Neural cell (in vitro differentiated cells): ENCODE data around the gene RIGI. TPM values are rescaled to one million over a fixed set of nuclear protein-coding genes. Genes with fewer than 3 reads are reported as not detected.

Source experiments
- H2AFZ ChIP-seq: fragments of 200-600, 300-800 bp; sonication (generic), shearing (Covaris generic); 2 replicates; pipeline ENCODE4 v1.6.0; 2014; ENCODE audit warnings: low read depth, mild to moderate bottlenecking, antibody characterized with exemption, low read length, moderate library complexity
- H3F3A ChIP-seq: fragments of 200-600 bp; shearing (Covaris generic); 2 replicates; pipeline ENCODE4 v1.6.1; 2016; ENCODE audit warnings: mild to moderate bottlenecking, moderate library complexity, mixed read lengths, antibody characterized with exemption, low read length; ENCODE audit not compliant: insufficient read depth, poor library complexity, severe bottlenecking
- H3K27ac ChIP-seq: fragments of 200-600, 300-800 bp; sonication (generic), shearing (Covaris generic); 2 replicates; pipeline ENCODE4 v1.5.1; 2014; ENCODE audit warnings: mild to moderate bottlenecking, low read length, moderate library complexity
- H3K27me3 ChIP-seq: fragments of 300-800, 200-600 bp; sonication (generic), shearing (Covaris generic); 2 replicates; pipeline ENCODE4 v1.6.0; 2014; ENCODE audit warnings: mild to moderate bottlenecking, low read depth, low read length, moderate library complexity; ENCODE audit not compliant: insufficient read depth
- H3K36me3 ChIP-seq: fragments of 300-800, 200-600 bp; sonication (generic), shearing (Covaris generic); 2 replicates; pipeline ENCODE4 v1.5.1; 2014; ENCODE audit warnings: mild to moderate bottlenecking, antibody characterized with exemption, low read length, moderate library complexity; ENCODE audit not compliant: insufficient read depth
- H3K4me2 ChIP-seq: fragments of 300-800, 200-600 bp; sonication (generic), shearing (Covaris generic); 2 replicates; pipeline ENCODE4 v1.6.0; 2014; ENCODE audit warnings: mild to moderate bottlenecking, low read length
- H3K4me3 ChIP-seq: fragments of 300-800, 200-600 bp; sonication (generic), shearing (Covaris generic); 2 replicates; pipeline ENCODE4 v1.5.1; 2014; ENCODE audit warnings: mild to moderate bottlenecking, low read length, moderate library complexity
- H3K79me2 ChIP-seq: fragments of 200-600 bp; shearing (Covaris generic); replicated peaks from 2 replicates; pipeline ENCODE4 v1.6.0; 2014; ENCODE audit warnings: mild to moderate bottlenecking, low read length, moderate library complexity; ENCODE audit not compliant: insufficient read depth
- H3K9ac ChIP-seq: fragments of 300-800, 200-600 bp; sonication (generic), shearing (Covaris generic); 2 replicates; pipeline ENCODE4 v1.6.1; 2016; ENCODE audit warnings: mild to moderate bottlenecking, low read length, mixed read lengths
- H3K9me2 ChIP-seq: fragments of 200-600 bp; shearing (Covaris generic); 2 replicates; pipeline ENCODE4 v1.6.1; 2016; ENCODE audit warnings: mild to moderate bottlenecking, low read length, mixed read lengths; ENCODE audit not compliant: insufficient read depth
- H3K9me3 ChIP-seq: fragments of 200-600, 300-800 bp; sonication (generic), shearing (Covaris generic); 2 replicates; pipeline ENCODE4 v1.6.1; 2016; ENCODE audit warnings: mild to moderate bottlenecking, mixed run types, low read length, moderate library complexity, mixed read lengths
- H4K20me1 ChIP-seq: fragments of 200-600 bp; shearing (Covaris generic); 2 replicates; pipeline ENCODE4 v1.6.1; 2016; ENCODE audit warnings: mild to moderate bottlenecking, mixed run types; ENCODE audit not compliant: insufficient read depth
- EP300 ChIP-seq: fragments of 450-650 bp; conservative IDR thresholded peaks from 2 replicates; pipeline ENCODE4 v1.6.1; 2014; ENCODE audit warnings: antibody characterized with exemption, mild to moderate bottlenecking, moderate library complexity; ENCODE audit not compliant: poor library complexity, severe bottlenecking
- EZH2 ChIP-seq: fragments of 200-600, 300-800 bp; shearing (Covaris generic), sonication (generic); IDR thresholded peaks from 2 replicates; pipeline ENCODE4 v1.6.1; 2014; ENCODE audit warnings: antibody characterized with exemption, low read length, borderline replicate concordance, mild to moderate bottlenecking; ENCODE audit not compliant: insufficient read depth, poor library complexity, severe bottlenecking
- MXI1 ChIP-seq: fragments of 450-650 bp; conservative IDR thresholded peaks from 2 replicates; pipeline ENCODE4 v1.6.1; 2014; ENCODE audit warnings: antibody characterized with exemption, mild to moderate bottlenecking; ENCODE audit not compliant: poor library complexity, severe bottlenecking
- POLR2AphosphoS5 ChIP-seq: IDR thresholded peaks from 2 replicates; pipeline ENCODE4 v1.6.1; 2012
- RAD21 ChIP-seq: fragments of 450-650 bp; conservative IDR thresholded peaks from 2 replicates; pipeline ENCODE4 v1.6.1; 2014; ENCODE audit warnings: antibody characterized with exemption, mild to moderate bottlenecking, moderate library complexity
- SMC3 ChIP-seq: fragments of 450-650 bp; conservative IDR thresholded peaks from 2 replicates; pipeline ENCODE4 v1.6.1; 2014; ENCODE audit warnings: antibody characterized with exemption, mild to moderate bottlenecking, moderate library complexity; ENCODE audit not compliant: poor library complexity
- TAF1 ChIP-seq: IDR thresholded peaks from 2 replicates; pipeline ENCODE4 v1.6.1; 2012; ENCODE audit warnings: low read depth
- polyA plus RNA-seq: library from polyadenylated mRNA; depleted of rRNA; stranded (reverse); fragments of >200 nt; gene quantifications from 2 replicates; pipeline ENCODE4 v1.2.3, GENCODE V29; 2014
- TF ChIP-seq, protein P1 (sequence below): fragments of 450-650 bp; IDR thresholded peaks from 2 replicates; pipeline ENCODE4 v1.5.1; 2014; ENCODE audit warnings: antibody characterized with exemption, mild to moderate bottlenecking, moderate library complexity; ENCODE audit not compliant: poor library complexity, severe bottlenecking
- TF ChIP-seq, protein P2 (sequence below): IDR thresholded peaks from 2 replicates; pipeline ENCODE4 v1.6.1; 2012; ENCODE audit warnings: borderline replicate concordance

Gene RIGI
- polyA plus RNA-seq, 1 donor from 2014 or later: 2.5 TPM

DNA sequence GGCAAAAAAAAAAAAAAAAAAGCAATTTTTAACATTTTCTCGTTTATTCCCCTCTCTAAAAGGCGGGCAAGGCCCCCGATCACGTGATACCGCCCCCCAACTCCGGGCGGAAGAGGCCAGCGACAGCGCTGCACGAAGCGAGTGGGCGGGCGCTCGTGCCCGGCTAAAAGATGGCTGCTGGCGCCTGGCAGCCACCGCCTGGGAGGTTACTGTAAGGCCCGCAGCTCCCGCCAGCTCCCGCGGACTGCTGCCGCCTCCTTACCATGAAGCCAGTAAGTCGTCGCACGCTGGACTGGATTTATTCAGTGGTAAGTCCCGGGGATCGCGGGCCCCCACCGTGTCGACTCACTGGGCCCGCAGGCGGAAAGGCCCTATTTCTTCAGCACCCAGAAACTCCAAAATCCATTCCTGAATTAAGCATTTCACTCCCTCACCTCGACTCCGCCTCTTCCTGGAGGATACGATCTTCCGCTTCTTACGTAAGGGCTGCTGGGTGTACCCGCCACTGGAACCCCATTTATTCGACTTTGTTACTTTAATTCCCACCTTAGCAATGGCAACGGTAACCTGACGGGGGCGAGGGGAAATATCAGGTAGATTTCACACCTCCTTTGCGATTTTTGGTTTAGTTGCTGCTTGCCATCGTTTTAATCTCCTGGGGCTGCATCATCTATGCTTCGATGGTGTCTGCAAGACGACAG is 26.3 kb upstream of the RIGI start, which contains the start of the genes SMIM27 and TOPORS:
SMIM27 (plus strand) TSS at position 156 of the 701 bp plus-strand sequence; CDS start at position 264, 108 bp downstream.
TOPORS (minus strand) TSS at position 415 of the 701 bp plus-strand sequence; CDS start at position 265, 150 bp downstream.
- H3K4me2 ChIP-seq: peak within 1 kb of the TSS; percentile 95
- peak within 1 kb of the TSS; percentile 92 for H3K27ac ChIP-seq
- H3K9me2 ChIP-seq: no peaks in the 10 kb centered on the region
- H3K36me3 ChIP-seq: no peaks in the 10 kb centered on the region
- H2AFZ ChIP-seq: peak within 1 kb of the TSS; percentile 53
- peak within 1 kb of the TSS; percentile 85 for H3K9ac ChIP-seq
- no peaks in the 10 kb centered on the region for H4K20me1 ChIP-seq
- peak within 1 kb of the TSS; percentile 96 for H3K4me3 ChIP-seq
- H3K79me2 ChIP-seq: peaks cover 30% of the 10 kb centered on the region
- no peaks in the 10 kb centered on the region for H3K27me3 ChIP-seq
- H3F3A ChIP-seq: no peaks in the 10 kb centered on the region
- TF ChIP-seq, protein P1, sequence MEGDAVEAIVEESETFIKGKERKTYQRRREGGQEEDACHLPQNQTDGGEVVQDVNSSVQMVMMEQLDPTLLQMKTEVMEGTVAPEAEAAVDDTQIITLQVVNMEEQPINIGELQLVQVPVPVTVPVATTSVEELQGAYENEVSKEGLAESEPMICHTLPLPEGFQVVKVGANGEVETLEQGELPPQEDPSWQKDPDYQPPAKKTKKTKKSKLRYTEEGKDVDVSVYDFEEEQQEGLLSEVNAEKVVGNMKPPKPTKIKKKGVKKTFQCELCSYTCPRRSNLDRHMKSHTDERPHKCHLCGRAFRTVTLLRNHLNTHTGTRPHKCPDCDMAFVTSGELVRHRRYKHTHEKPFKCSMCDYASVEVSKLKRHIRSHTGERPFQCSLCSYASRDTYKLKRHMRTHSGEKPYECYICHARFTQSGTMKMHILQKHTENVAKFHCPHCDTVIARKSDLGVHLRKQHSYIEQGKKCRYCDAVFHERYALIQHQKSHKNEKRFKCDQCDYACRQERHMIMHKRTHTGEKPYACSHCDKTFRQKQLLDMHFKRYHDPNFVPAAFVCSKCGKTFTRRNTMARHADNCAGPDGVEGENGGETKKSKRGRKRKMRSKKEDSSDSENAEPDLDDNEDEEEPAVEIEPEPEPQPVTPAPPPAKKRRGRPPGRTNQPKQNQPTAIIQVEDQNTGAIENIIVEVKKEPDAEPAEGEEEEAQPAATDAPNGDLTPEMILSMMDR: peak; percentile 31
- TF ChIP-seq RAD21: no peak
- no peak for TF ChIP-seq EZH2
- TF ChIP-seq, protein P2, sequence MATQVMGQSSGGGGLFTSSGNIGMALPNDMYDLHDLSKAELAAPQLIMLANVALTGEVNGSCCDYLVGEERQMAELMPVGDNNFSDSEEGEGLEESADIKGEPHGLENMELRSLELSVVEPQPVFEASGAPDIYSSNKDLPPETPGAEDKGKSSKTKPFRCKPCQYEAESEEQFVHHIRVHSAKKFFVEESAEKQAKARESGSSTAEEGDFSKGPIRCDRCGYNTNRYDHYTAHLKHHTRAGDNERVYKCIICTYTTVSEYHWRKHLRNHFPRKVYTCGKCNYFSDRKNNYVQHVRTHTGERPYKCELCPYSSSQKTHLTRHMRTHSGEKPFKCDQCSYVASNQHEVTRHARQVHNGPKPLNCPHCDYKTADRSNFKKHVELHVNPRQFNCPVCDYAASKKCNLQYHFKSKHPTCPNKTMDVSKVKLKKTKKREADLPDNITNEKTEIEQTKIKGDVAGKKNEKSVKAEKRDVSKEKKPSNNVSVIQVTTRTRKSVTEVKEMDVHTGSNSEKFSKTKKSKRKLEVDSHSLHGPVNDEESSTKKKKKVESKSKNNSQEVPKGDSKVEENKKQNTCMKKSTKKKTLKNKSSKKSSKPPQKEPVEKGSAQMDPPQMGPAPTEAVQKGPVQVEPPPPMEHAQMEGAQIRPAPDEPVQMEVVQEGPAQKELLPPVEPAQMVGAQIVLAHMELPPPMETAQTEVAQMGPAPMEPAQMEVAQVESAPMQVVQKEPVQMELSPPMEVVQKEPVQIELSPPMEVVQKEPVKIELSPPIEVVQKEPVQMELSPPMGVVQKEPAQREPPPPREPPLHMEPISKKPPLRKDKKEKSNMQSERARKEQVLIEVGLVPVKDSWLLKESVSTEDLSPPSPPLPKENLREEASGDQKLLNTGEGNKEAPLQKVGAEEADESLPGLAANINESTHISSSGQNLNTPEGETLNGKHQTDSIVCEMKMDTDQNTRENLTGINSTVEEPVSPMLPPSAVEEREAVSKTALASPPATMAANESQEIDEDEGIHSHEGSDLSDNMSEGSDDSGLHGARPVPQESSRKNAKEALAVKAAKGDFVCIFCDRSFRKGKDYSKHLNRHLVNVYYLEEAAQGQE: peak; percentile 97
- peak; percentile 99 for TF ChIP-seq TAF1
- TF ChIP-seq MXI1: peak; percentile 67
- peak; percentile 40 for TF ChIP-seq SMC3
- TF ChIP-seq EP300: peak; percentile 46
- TF ChIP-seq POLR2AphosphoS5: peak; percentile 76
- H3K9me3 ChIP-seq: no peaks in the 10 kb centered on the region

DNA sequence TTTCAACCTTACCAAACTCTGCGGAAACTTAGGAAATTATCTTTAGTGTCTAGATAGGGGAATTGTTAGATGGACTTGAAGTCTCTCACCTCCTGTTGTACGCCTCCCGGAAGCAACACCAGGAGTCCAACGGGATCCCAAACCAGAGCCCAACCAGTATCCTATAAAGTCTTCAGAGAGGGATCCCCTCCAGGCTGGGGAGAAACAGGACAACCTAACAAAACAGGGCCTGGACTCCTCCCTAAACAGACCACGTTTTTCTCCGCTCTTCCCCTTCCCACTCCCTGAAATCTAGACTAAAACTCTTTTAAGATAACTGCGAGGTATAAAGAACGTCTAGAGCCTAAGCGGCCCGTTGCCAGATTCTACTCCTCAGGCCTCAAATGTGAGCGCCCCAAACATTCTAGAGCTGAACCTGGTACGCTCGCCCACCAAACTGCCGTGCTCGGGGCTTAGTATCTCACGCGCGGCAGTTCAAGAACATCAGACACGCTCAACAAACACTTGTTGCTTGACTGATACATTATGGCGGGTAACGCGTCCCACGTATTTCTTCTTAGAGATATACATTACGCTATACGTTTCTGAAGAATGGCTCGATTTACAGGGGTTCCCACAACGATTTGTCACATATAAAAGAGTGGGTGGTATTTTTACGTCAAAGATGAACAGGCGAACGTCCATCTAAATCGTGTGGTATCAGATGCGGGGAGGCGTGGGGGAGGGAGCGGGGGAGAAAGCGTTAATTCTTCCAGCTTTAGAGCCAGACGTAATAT is 25.5 kb upstream of the RIGI start:
- Histone ChIP-seq H3K79me2 (peaks cover 39% of the 10 kb centered on the region), H2AFZ (peak overlapping the region; percentile 53)
- TF ChIP-seq EP300: no peak
- TF ChIP-seq, protein P2: no peak
- peak; percentile 58 for TF ChIP-seq MXI1
- TF ChIP-seq POLR2AphosphoS5: no peak

More for the DNA sequence above, 25.5 kb upstream of the RIGI start:
- Histone ChIP-seq H3K9me2 (no peaks in the 10 kb centered on the region), H3K36me3 (no peaks in the 10 kb centered on the region), H3F3A (no peaks in the 10 kb centered on the region), H3K9ac (peak overlapping the region; percentile 85), H3K4me2 (peak overlapping the region; percentile 95), H3K27ac (peak overlapping the region; percentile 92), H3K4me3 (peak overlapping the region; percentile 96), H3K9me3 (no peaks in the 10 kb centered on the region), H4K20me1 (no peaks in the 10 kb centered on the region), H3K27me3 (no peaks in the 10 kb centered on the region)
